Activated T-cell treated with anti-CD3 and anti-CD28 coated beads, Interleukin-2, amount 50 U/mL, for 4 hours (primary cell): ENCODE results near the gene HES4. TPM values are rescaled to one million over a fixed set of nuclear protein-coding genes. Genes with fewer than 3 reads are reported as not detected.
A peak's percentile ranks its signal among the peaks of the same experiment; 100 is the strongest.
"Not testable (repeated sequence)": the region's sequence is repeated elsewhere in the genome, so short reads cannot be mapped to it uniquely, and the experiment has no call there.

Experiments
- ATAC-seq, 2 donors: fragments of 200-7000 bp; cut with Tn5 transposase; one replicate each; pipeline ENCODE4 v1.10.0; 2021
- DNase-seq: peaks from one replicate; pipeline ENCODE4 v3.0.0-alpha.2; 2020
- H3K27me3 Mint-ChIP-seq: one replicate; pipeline ENCODE4 v1.8.0; 2021; ENCODE audit warnings: low read depth, mixed read lengths
- H3K36me3 Mint-ChIP-seq: one replicate; pipeline ENCODE4 v1.8.0; 2022; ENCODE audit warnings: mixed read lengths; ENCODE audit not compliant: insufficient read depth
- H3K4me1 Mint-ChIP-seq: one replicate; pipeline ENCODE4 v1.8.0; 2021; ENCODE audit warnings: low read depth, mixed read lengths
- H3K4me3 Mint-ChIP-seq: one replicate; pipeline ENCODE4 v1.8.0; 2021; ENCODE audit warnings: mild to moderate bottlenecking, moderate library complexity, mixed read lengths
- H3K9me3 Mint-ChIP-seq: one replicate; pipeline ENCODE4 v1.8.0; 2021; ENCODE audit warnings: mixed read lengths
- total RNA-seq, 3 donors: library from RNA; stranded (reverse); gene quantifications; one replicate each; pipeline ENCODE4 v1.2.1, GENCODE V29; 2021

HES4 gene
- total RNA-seq, 3 donors from 2014 or later: 1.3 to 3.0 (median 2.7) TPM

DNA sequence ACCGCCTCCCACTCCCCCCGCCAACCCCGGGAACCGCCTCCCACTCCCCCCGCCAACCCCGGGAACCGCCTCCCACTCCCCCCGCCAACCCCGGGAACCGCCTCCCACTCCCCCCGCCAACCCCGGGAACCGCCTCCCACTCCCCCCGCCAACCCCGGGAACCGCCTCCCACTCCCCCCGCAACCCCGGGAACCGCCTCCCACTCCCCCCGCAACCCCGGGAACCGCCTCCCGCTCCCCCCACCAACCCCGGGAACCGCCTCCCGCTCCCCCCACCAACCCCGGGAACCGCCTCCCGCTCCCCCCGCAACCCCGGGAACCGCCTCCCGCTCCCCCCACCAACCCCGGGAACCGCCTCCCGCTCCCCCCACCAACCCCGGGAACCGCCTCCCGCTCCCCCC is 23.1 kb downstream of the HES4 start:
- H3K9me3 Mint-ChIP-seq, ATAC-seq, H3K4me3 Mint-ChIP-seq: not testable (repeated sequence)

DNA sequence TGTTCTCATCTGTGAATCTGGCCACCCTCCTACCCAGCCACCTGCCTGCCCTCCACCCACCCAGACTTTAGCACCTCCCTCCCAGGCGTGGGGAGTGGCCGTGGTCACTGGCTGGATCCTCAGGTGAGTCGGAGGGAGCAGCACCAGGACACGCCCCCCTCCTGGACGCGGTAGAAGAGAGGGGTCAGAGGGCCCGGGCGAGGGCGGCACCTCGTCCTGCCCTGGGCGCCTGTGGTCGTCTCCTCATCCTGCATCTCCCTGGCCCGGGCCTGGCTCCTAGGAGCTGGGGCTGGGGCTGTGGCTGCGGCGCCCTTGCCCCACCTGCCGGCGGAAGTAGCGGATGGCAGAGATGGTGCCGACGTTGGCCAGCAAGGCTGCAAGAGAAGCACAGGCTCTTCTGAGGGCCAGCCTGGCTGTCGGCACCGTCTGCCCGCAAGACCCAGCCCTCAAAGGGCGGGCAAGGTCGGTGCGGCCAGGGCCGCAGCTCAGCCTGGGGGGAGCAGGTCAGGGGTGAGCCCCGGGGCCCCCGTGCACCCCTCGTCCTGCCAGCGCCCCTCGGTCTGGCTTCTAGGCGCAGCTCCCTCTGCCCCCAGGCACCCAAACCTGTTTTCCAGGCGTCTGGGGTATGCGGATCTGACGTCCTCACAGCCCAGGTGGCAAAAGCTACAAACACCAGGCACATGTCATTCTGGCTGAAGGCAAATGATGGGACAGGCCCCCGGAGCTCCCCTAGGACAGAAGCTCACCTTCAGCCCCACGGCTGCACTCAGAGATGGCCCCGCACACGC is 23.8 kb downstream of the HES4 start:
- Mint-ChIP-seq H3K9me3 (no peaks in the 10 kb centered on the region), H3K36me3 (no peaks in the 10 kb centered on the region), H3K4me3 (no peak overlapping the region)

More for the DNA sequence above, 23.1 kb downstream of the HES4 start:
- not testable (repeated sequence) for H3K4me1 Mint-ChIP-seq, H3K36me3 Mint-ChIP-seq, DNase-seq
- peaks cover 14% of the 10 kb centered on the region for H3K27me3 Mint-ChIP-seq

DNA sequence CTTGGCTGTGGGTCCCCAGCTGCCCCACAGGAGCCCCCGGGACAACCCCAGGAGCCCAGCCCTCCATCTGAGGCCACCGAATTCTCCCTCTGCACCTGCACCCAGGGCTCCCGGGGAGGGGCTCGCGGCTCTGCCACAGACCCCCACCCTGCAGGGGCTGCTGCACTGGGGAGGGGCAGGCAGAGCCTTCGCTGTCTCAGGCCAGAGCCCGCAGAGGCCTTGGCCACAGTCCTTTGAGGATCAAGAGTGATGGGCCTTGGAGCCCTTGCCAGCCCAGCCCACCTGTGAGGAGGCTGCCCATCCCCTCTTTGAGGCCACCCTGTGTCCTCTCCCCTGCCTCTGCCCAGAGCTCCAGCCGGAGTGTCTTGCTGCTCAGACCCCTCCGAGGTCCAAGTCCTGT is 24.5 kb downstream of the HES4 start:
- no peaks in the 10 kb centered on the region for H3K36me3 Mint-ChIP-seq
- peaks cover 7% of the 10 kb centered on the region for H3K4me1 Mint-ChIP-seq
- DNase-seq (no peak), ATAC-seq (no peak)
- H3K9me3 Mint-ChIP-seq: no peaks in the 10 kb centered on the region
- peaks cover 16% of the 10 kb centered on the region for H3K27me3 Mint-ChIP-seq
- no peak overlapping the region for H3K4me3 Mint-ChIP-seq

More for the DNA sequence above, 23.8 kb downstream of the HES4 start:
- Mint-ChIP-seq H3K4me1 (peaks cover 7% of the 10 kb centered on the region), H3K27me3 (peaks cover 16% of the 10 kb centered on the region)
- peak; percentile 62 for DNase-seq
- peak; percentile 93 to 95 for ATAC-seq

DNA sequence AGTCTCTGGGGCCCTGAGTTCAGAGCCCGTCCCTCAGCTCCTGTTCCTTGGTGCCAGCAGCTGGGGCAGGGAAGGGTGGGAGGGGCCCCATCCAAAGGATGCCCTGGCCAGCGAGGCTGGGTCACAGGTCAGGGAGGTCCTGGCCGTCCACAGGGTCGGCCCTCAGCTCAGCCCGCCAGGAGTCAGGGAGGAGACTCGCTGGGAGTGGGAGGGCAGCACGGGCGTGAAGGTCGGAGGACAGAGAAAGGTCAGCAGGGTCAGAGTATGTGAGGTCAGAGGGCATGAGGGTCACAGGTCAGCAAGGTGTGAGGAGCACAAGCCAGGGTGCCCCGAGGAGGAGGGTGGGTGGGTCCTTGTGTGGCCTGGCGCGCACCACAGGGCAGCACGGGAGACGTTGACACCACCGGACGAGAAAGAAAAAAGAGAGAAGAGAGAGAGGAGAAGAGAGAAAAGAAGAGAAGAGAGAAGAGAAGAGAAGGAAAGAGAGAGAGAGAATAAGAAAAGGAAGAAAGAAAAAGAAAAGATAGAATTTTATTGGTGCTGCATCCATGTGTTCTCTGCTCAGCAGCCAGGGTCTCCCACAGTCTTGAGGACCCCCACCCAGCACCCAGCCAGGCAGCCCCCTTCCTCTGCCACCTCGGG is 25.1 kb downstream of the HES4 start:
- no peak for DNase-seq
- Mint-ChIP-seq H3K4me1 (peaks cover 7% of the 10 kb centered on the region), H3K4me3 (no peak overlapping the region), H3K36me3 (no peaks in the 10 kb centered on the region), H3K27me3 (peaks cover 16% of the 10 kb centered on the region), H3K9me3 (no peaks in the 10 kb centered on the region)
- no peak for ATAC-seq

DNA sequence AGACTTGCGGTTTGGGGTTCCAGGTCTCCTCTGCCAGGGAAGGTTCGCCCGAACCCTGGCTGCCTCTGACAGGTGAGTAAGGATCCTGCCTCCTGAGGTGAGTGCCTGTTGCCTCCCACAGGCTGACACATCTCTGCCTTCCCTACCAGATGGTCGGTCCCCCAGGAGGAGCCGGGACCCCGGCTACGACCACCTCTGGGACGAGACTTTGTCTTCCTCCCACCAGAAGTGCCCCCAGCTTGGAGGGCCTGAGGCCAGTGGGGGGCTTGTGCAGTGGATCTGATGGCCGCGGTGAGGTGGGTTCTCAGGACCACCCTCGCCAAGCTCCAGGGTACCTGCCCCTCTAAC is 25.6 kb downstream of the HES4 start:
- Mint-ChIP-seq H3K4me1 (peaks cover 7% of the 10 kb centered on the region), H3K36me3 (no peaks in the 10 kb centered on the region), H3K9me3 (no peaks in the 10 kb centered on the region), H3K27me3 (peaks cover 16% of the 10 kb centered on the region), H3K4me3 (no peak overlapping the region)
- no peak for ATAC-seq
- DNase-seq: no peak

DNA sequence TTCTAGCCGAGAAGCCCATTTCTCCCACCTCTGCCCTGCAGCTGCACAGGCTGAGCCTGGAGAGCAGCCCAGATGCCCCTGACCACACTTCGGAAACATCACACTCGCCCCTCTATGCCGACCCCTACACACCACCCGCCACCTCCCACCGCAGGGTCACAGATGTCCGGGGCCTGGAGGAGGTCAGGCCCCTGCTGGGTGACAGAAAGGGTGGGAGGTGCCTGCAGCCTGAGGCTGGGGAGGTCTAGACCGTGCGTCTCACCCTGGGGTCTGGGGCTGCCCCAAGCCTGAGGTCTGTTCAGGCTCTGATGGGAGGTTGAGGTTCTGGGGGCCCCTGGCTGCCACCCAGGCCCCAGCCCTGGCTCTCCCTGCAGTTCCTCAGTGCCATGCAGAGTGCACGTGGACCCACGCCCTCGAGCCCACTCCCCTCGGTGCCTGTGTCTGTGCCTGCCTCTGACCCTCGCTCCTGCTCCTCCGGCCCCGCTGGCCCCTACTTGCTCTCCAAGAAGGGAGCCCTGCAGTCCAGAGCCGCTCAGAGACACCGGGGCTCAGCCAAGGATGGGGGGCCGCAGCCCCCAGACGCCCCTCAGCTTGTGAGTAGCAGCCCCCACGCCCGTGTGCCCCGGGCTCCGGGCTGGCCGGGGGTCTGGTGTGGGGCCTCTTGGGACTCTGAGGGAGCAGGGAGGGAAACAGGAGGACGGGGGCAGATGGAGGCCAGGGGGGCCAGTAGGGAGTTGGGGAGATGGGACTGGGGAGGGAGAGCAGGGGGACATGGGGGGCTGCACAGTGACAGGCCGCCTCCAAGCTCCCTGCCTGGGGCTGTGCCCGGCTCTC is 26.2 kb downstream of the HES4 start:
- no peak for DNase-seq
- no peaks in the 10 kb centered on the region for H3K36me3 Mint-ChIP-seq
- ATAC-seq: no peak
- peaks cover 7% of the 10 kb centered on the region for H3K4me1 Mint-ChIP-seq
- no peaks in the 10 kb centered on the region for H3K9me3 Mint-ChIP-seq
- peaks cover 16% of the 10 kb centered on the region for H3K27me3 Mint-ChIP-seq
- no peak overlapping the region for H3K4me3 Mint-ChIP-seq

DNA sequence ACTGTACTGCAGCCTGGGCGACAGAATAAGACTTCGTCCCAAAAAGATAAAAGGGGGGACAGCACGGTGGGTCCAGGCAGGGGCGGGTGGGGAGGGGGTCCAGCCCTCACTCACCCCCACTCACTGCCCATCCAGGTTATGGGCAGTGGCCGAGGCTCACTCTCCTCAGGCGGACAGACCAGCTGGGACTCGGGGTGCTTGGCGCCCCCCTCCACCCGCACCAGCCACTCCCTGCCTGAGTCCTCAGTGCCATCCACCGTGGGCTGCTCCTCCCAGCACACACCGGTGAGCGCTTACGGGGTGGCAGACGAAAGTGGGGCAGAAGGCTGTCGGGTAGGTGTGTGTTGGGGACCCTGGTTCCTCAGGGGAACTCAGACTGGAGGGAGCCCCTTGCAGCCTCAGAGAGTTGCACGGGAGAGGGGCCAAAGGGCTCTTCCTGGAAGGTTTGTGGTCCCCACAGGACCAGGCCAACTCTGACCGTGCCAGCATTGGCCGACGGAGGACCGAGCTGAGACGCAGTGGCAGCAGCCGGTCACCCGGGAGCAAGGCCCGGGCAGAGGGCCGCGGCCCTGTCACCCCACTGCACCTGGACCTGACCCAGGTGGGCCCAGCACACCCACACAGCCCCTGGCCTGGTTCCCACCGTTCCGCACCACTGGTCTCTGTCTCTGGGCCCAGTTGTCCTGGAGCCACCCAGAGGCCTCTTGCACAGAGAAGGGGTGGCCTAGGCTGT is 27.0 kb downstream of the HES4 start:
- Mint-ChIP-seq H3K9me3 (no peaks in the 10 kb centered on the region), H3K36me3 (no peaks in the 10 kb centered on the region), H3K27me3 (peaks cover 14% of the 10 kb centered on the region), H3K4me1 (peaks cover 5% of the 10 kb centered on the region), H3K4me3 (no peak overlapping the region)
- ATAC-seq (no peak), DNase-seq (no peak)

DNA sequence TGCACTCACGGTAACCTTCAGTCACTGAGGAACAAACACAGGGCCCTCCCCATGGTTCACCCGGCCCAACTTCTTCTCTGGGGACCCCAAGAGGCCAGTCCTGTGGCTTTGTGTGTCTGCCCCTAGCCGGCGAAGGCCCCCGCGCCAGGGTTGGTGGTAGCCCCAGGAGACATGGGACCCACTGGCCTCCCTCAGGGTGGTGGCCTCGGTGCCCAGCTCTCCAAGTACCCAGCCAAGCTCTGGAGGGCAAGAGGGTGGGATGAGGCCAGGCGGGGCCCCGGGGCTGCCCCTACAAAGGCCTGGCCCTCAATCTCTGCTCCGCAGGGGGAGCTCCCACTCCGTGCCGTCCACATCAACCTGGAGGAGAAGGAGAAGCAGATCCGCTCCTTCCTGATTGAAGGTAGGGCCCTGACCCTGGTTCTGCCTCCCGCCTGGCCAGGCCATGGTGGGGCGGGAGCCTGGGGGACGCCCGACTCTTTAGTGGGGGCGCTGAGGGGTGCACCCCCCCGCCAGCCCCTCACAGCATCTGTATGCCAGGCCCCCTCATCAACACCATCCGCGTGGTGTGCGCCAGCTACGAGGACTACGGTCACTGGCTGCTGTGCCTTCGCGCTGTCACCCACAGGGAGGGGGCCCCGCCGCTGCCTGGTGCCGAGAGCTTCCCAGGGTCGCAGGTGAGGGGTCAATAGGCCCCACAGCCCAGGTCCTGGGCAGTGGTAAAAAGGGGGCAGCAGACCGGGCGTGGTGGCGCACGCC is 28.0 kb downstream of the HES4 start:
- H3K4me1 Mint-ChIP-seq: peaks cover 5% of the 10 kb centered on the region
- H3K4me3 Mint-ChIP-seq: no peak overlapping the region
- ATAC-seq: no peak
- H3K27me3 Mint-ChIP-seq: peaks cover 14% of the 10 kb centered on the region
- no peaks in the 10 kb centered on the region for H3K36me3 Mint-ChIP-seq
- no peak for DNase-seq
- H3K9me3 Mint-ChIP-seq: no peaks in the 10 kb centered on the region

DNA sequence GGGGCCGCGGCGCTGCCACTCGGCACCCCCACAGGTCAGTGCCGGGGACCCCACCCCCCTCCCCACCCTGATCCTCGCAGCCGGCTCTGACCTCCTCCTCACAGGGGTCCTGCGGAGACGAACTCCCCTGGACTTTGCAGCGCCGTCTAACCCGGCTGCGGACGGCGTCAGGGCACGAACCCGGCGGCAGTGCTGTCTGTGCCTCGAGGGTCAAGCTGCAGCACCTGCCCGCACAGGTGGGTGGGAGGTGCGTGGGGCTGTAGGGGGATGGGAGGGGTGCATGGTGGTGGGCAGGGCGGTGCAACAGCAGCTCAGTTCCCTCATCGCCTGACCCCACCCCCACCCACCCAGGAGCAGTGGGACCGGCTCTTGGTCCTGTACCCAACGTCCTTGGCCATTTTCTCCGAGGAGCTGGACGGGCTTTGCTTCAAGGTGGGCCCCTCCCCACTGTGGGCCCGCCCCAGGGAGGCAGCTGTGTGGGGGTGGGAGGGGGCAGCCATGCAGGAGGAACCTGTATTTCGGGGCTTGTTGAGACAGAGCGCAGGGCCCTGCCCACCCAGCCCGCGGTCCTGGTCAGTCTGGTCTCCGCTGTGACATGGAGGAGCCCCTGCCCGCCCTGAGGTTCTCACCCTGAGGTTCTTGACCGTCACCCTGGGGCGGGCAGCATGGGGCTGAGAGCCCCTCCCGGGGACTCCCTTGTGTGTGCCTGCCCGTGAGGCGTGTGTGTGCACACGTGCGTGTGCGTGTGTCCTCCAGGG is 28.7 kb downstream of the HES4 start:
- no peak for DNase-seq
- ATAC-seq: no peak
- Mint-ChIP-seq H3K4me1 (peaks cover 5% of the 10 kb centered on the region), H3K4me3 (no peak overlapping the region), H3K36me3 (no peaks in the 10 kb centered on the region), H3K27me3 (peaks cover 14% of the 10 kb centered on the region), H3K9me3 (no peaks in the 10 kb centered on the region)

DNA sequence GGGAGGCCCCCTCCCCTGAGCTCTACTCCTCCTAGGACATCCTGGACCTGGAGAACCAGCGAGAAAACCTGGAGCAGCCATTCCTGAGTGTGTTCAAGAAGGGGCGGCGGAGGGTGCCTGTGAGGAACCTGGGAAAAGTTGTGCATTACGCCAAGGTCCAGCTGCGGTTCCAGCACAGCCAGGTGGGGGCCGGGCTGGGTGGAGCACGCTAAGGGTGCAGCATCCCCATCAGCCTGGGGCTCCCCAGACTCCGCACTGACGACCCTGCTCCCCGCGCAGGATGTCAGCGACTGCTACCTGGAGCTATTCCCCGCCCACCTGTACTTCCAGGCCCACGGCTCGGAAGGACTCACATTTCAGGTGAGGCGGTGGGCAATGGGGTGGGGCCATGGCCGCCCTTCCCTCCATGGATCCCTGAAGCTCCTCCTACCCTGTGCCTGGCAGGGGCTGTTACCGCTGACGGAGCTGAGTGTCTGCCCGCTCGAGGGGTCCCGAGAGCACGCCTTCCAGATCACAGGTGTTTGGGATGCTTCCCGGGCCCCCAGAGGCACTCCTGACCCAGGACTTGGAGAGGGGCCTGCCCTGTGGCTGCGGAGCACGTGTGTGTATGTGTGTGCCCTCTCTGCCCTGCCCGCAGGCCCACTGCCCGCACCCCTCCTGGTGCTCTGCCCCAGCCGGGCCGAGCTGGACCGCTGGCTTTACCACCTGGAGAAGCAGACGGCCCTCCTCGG is 29.5 kb downstream of the HES4 start:
- Mint-ChIP-seq H3K4me1 (peaks cover 6% of the 10 kb centered on the region), H3K4me3 (no peak overlapping the region), H3K9me3 (no peaks in the 10 kb centered on the region), H3K27me3 (peaks cover 9% of the 10 kb centered on the region), H3K36me3 (no peaks in the 10 kb centered on the region)
- ATAC-seq (no peak), DNase-seq (no peak)

DNA sequence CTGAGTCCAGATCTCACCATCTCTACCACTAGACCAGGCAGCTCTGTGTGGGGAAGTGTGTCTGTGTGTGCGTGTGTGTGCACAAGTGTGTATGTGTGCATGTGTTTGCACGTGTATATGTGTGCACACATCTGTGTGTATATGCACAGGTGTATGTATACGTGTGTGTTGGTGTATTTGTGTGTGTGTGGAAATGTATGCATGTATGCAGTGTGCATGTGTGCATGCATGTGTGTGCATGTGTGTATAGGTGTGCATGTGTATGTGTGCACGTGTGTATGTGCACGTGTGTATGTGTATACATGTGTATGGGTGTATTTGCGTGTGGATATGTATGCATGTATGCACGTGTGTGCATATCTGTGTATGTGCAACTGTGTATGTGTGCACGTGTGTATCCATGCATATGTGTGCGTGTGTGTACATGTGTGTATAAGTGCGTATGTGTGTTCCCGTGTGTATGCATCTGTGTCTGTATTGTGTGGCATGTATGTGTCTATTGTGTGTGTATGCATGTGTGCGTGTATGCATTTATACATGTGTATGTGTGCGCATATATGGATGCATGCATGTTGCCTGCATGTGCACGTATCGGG is 30.5 kb downstream of the HES4 start:
- Mint-ChIP-seq H3K36me3 (no peaks in the 10 kb centered on the region), H3K4me3 (no peak overlapping the region), H3K9me3 (no peaks in the 10 kb centered on the region), H3K27me3 (peaks cover 6% of the 10 kb centered on the region), H3K4me1 (peaks cover 6% of the 10 kb centered on the region)
- no peak for DNase-seq
- no peak for ATAC-seq
